ENCODE data around the gene PEAK1. TPM values are rescaled to one million over a fixed set of nuclear protein-coding genes. Genes with fewer than 3 reads are reported as not detected.
A peak's percentile ranks its signal among the peaks of the same experiment; 100 is the strongest.

Gene PEAK1
- total RNA-seq, 1 experiment from 2014 or later, result 13.8 TPM

GRCh38 chr15:77111789-77112188 is 308.1 kb downstream of the PEAK1 start:
- Histone ChIP-seq H3K9ac (ENCODE audit: low read length) (no peak overlapping the region), H3K79me2 (ENCODE audit: low read length) (no peaks in the 10 kb centered on the region), H2AFZ (ENCODE audit: low read length) (no peak overlapping the region), H3F3A (ENCODE audit: low read length, unreplicated experiment) (no peaks in the 10 kb centered on the region), H3K9me3 (ENCODE audit: low read length) (no peaks in the 10 kb centered on the region), H3K36me3 (ENCODE audit: low read depth, low read length) (no peaks in the 10 kb centered on the region), H4K20me1 (ENCODE audit: low read length) (no peaks in the 10 kb centered on the region), H3K9me2 (replicated peaks; ENCODE audit: low read length) (no peaks in the 10 kb centered on the region), H3K4me2 (ENCODE audit: low read length) (no peak overlapping the region), H3K4me1 (ENCODE audit: insufficient read depth, low read length) (peaks cover 4% of the 10 kb centered on the region; the same call in 1 of the 2 replicates), H3K27me3 (ENCODE audit: low read length) (no peaks in the 10 kb centered on the region), H3K4me3 (ENCODE audit: low read length) (no peak overlapping the region), H3K27ac (ENCODE audit: low read length) (no peak overlapping the region)
- CTCF ChIA-PET, result no interaction called here
- no TSS peak for BruUV-seq (replicated peaks)
- intact Hi-C loops (cut with micrococcal nuclease), result no loop called here
- no peak for TF ChIP-seq EZH2 (IDR thresholded peaks at IDR 0.05; ENCODE audit: low read length, unreplicated experiment)
- TF ChIP-seq CTCF (conservative IDR thresholded peaks at IDR 0.05; ENCODE audit: low read depth, low read length), result no peak
- no peak for TF ChIP-seq EZH2phosphoT487 (IDR thresholded peaks at IDR 0.05; ENCODE audit: borderline replicate concordance, low read length)
- no peak for DNase-seq
- POLR2A ChIA-PET (ENCODE audit: unreplicated experiment), result no interaction called here
- no peak for ATAC-seq

DNA sequence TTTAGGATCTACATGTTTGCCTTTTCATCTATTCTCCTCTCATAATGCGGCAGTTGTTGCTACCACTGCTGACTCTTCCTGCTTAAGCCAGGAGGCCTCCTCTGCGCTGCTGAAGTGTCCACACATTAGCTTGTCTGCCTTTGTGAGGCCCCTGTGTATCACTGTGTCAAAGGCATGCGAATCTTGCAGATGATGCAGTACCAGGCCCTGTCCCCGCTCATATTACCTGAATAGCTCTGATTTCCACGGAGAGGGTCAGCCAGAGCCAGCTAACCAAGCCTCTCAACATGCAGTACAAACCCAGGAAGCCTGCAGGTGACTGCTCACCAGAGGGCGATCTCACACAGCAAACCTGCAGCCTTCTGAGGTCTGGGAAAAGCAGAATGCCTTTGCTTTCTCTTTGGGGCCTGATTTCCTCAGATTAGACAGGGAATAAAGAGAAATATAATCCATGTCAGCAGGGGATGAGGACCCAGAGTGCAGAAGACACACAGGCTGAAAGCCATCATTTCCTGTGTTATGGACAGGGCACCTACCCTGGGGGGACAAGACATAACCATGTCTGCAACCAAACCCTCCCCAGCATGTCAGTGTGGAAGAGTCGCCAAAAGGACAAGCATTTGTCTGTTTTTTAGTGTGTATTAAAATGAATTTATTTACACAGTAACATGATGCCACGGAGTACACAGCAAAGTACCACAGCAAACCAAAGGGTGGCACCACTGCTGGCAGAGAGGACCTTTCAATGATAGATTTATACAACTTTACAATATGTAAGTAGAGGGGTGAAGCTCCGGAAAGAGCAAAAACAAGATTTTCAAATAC is 312.2 kb downstream of the PEAK1 start:
- intact Hi-C loops (cut with micrococcal nuclease), result no loop called here
- DNase-seq (peak; percentile 69), ATAC-seq (peak; percentile 97)
- H3K9me3 ChIP-seq (ENCODE audit: low read length), result no peaks in the 10 kb centered on the region
- H2AFZ ChIP-seq (ENCODE audit: low read length), result no peak overlapping the region
- no TSS peak for BruUV-seq (replicated peaks)
- peak overlapping the region; percentile 30; the same call in 1 of the 2 replicates for H3K4me2 ChIP-seq (ENCODE audit: low read length)
- no peaks in the 10 kb centered on the region for H3F3A ChIP-seq (ENCODE audit: low read length, unreplicated experiment)
- no peaks in the 10 kb centered on the region for H3K27me3 ChIP-seq (ENCODE audit: low read length)
- no peaks in the 10 kb centered on the region for H3K9me2 ChIP-seq (replicated peaks; ENCODE audit: low read length)
- no peak overlapping the region for H3K9ac ChIP-seq (ENCODE audit: low read length)
- H3K36me3 ChIP-seq (ENCODE audit: low read depth, low read length), result no peaks in the 10 kb centered on the region
- peaks cover 4% of the 10 kb centered on the region; the same call in 1 of the 2 replicates for H3K4me1 ChIP-seq (ENCODE audit: insufficient read depth, low read length)
- TF ChIP-seq EZH2phosphoT487 (IDR thresholded peaks at IDR 0.05; ENCODE audit: borderline replicate concordance, low read length) (no peak), CTCF (conservative IDR thresholded peaks at IDR 0.05; ENCODE audit: low read depth, low read length) (peak; percentile 80)
- ChIA-PET CTCF (interaction anchor here (0.7 kb wide), 1 partner anchor 389 kb away, joined by 3 read pairs; no protein-coding TSS in a partner anchor), POLR2A (ENCODE audit: unreplicated experiment) (no interaction called here)
- H4K20me1 ChIP-seq (ENCODE audit: low read length), result no peaks in the 10 kb centered on the region
- no peak overlapping the region for H3K4me3 ChIP-seq (ENCODE audit: low read length)
- no peaks in the 10 kb centered on the region for H3K79me2 ChIP-seq (ENCODE audit: low read length)
- H3K27ac ChIP-seq (ENCODE audit: low read length), result no peak overlapping the region

- Histone ChIP-seq H2AFZ (ENCODE audit: low read length) (no peak overlapping the region), H3K4me3 (ENCODE audit: low read length) (no peak overlapping the region), H3K27ac (ENCODE audit: low read length) (no peak overlapping the region), H3K4me1 (ENCODE audit: insufficient read depth, low read length) (peaks cover 4% of the 10 kb centered on the region; the same call in 1 of the 2 replicates), H3K9me3 (ENCODE audit: low read length) (no peaks in the 10 kb centered on the region), H3K79me2 (ENCODE audit: low read length) (no peaks in the 10 kb centered on the region), H3K4me2 (ENCODE audit: low read length) (no peak overlapping the region), H3F3A (ENCODE audit: low read length, unreplicated experiment) (no peaks in the 10 kb centered on the region), H3K36me3 (ENCODE audit: low read depth, low read length) (no peaks in the 10 kb centered on the region), H3K27me3 (ENCODE audit: low read length) (no peaks in the 10 kb centered on the region), H3K9me2 (replicated peaks; ENCODE audit: low read length) (no peaks in the 10 kb centered on the region), H3K9ac (ENCODE audit: low read length) (no peak overlapping the region), H4K20me1 (ENCODE audit: low read length) (no peaks in the 10 kb centered on the region)
- ATAC-seq (no peak), DNase-seq (no peak)
- BruUV-seq (replicated peaks), result no TSS peak
- POLR2A ChIA-PET (ENCODE audit: unreplicated experiment), result no interaction called here
- intact Hi-C loops (cut with micrococcal nuclease), result no loop called here
- TF ChIP-seq EZH2 (IDR thresholded peaks at IDR 0.05; ENCODE audit: low read length, unreplicated experiment) (no peak), CTCF (conservative IDR thresholded peaks at IDR 0.05; ENCODE audit: low read depth, low read length) (no peak), EZH2phosphoT487 (IDR thresholded peaks at IDR 0.05; ENCODE audit: borderline replicate concordance, low read length) (no peak)
- CTCF ChIA-PET, result interaction anchor here (0.7 kb wide), 1 partner anchor 390 kb away, joined by 3 read pairs; no protein-coding TSS in a partner anchor
Measured at GRCh38 chr15:77107068-77107467, 312.8 kb downstream of the PEAK1 start.

Measured in PC-3 (cell line).